Lower leg skin (tissue), 4 donors: Measurements from ENCODE around the gene SLC9A2. TPM values are rescaled to one million over a fixed set of nuclear protein-coding genes. Genes with fewer than 3 reads are reported as not detected.

Experiments used
- DNase-seq, 2 donors: peaks; one replicate each; pipeline ENCODE4 v3.0.0-alpha.2; 2019; ENCODE audit warnings: low spot score in 2 of 2
- H3K4me3 ChIP-seq: fragments of 200-600 bp; sonication (generic); 2 replicates; pipeline ENCODE4 v1.5.1; 2017; ENCODE audit warnings: mild to moderate bottlenecking, low read depth; ENCODE audit not compliant: poor library complexity, severe bottlenecking
- POLR2A ChIP-seq, 2 donors: fragments of 450-650 bp; IDR thresholded peaks; one replicate each; pipeline ENCODE4 v1.6.1; 2016 to 2017; ENCODE audit warnings: antibody characterized with exemption in 2 of 2, mild to moderate bottlenecking in 1 of 2, moderate library complexity in 1 of 2
- WGBS, 2 donors: methylation state at CpG; one replicate each; pipeline ENCODE4 v1.1.5; 2018; 5-methylcytosine and 5-hydroxymethylcytosine counted together
- intact Hi-C: fragments of 100-400 bp; cut with DNase I; formaldehyde crosslinking; loops from one replicate; pipeline ENCODE4 v1.15.0; 2023; ENCODE audit warnings: low total_unique reads
- total RNA-seq, 4 donors: library from RNA; depleted of rRNA; stranded (reverse); fragments of >200 nt; gene quantifications; one replicate each; pipeline ENCODE4 v1.1.0, GENCODE V29; 2016
- TF ChIP-seq, protein P1 (sequence below), 3 donors: fragments of 450-650 bp; IDR thresholded peaks; one replicate each; pipeline ENCODE4 v1.5.1; 2016; ENCODE audit warnings: antibody characterized with exemption in 3 of 3, mild to moderate bottlenecking in 3 of 3, moderate library complexity in 2 of 3

The SLC9A2 gene
- total RNA-seq, 4 donors from 2014 or later = 0.55 to 6.8 (median 3.0) TPM

- 73 to 74% methylated on average over 4 of the region's 4 CpGs for WGBS, 2 donors
- intact Hi-C loops = no loop called here
- no peak overlapping the region for H3K4me3 ChIP-seq
- no peak for DNase-seq
- TF ChIP-seq, protein P1, sequence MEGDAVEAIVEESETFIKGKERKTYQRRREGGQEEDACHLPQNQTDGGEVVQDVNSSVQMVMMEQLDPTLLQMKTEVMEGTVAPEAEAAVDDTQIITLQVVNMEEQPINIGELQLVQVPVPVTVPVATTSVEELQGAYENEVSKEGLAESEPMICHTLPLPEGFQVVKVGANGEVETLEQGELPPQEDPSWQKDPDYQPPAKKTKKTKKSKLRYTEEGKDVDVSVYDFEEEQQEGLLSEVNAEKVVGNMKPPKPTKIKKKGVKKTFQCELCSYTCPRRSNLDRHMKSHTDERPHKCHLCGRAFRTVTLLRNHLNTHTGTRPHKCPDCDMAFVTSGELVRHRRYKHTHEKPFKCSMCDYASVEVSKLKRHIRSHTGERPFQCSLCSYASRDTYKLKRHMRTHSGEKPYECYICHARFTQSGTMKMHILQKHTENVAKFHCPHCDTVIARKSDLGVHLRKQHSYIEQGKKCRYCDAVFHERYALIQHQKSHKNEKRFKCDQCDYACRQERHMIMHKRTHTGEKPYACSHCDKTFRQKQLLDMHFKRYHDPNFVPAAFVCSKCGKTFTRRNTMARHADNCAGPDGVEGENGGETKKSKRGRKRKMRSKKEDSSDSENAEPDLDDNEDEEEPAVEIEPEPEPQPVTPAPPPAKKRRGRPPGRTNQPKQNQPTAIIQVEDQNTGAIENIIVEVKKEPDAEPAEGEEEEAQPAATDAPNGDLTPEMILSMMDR (IDR thresholded peaks at IDR 0.05) = no peak
- TF ChIP-seq POLR2A (IDR thresholded peaks at IDR 0.05) = no peak
These were observed 58.2 kb downstream of the SLC9A2 start for GRCh38 chr2:102677244-102678215.

GRCh38 chr2:102678442-102678841 is 59.1 kb downstream of the SLC9A2 start:
- TF ChIP-seq, protein P1 (IDR thresholded peaks at IDR 0.05) = no peak
- no peak for TF ChIP-seq POLR2A (IDR thresholded peaks at IDR 0.05)
- WGBS, 2 donors = 84 to 90% methylated on average over 5 of the region's 5 CpGs

GRCh38 chr2:102686479-102687439 is 67.4 kb downstream of the SLC9A2 start:
- no peak overlapping the region for H3K4me3 ChIP-seq
- 76 to 81% methylated on average over 11 of the region's 11 CpGs for WGBS, 2 donors
- TF ChIP-seq, protein P1 (IDR thresholded peaks at IDR 0.05) = no peak
- no peak for TF ChIP-seq POLR2A (IDR thresholded peaks at IDR 0.05)
- no peak for DNase-seq
- intact Hi-C loops = no loop called here

More at GRCh38 chr2:102678442-102678841, 59.1 kb downstream of the SLC9A2 start:
- intact Hi-C loops = no loop called here
- no peak overlapping the region for H3K4me3 ChIP-seq
- DNase-seq = no peak

DNA sequence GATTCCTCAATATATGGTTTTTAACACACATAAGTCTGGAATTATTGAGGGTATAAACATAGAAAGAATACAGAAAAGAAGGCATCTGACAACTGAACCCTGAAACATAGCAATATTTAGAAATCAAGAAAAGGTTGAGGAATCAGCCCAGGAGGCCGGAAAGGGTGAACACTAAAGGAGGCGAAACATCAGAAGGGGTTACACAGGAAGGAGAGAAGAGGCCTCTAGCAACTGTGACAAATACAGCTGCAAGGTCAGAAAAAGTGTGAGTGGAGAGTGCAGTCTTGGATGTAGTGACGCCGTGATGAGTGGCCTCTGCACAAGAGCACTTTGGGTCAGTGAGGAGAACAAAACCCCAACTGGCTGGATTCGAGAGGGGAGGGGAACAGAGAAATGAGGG is 70.7 kb downstream of the SLC9A2 start:
- no peak for DNase-seq
- TF ChIP-seq, protein P1 (IDR thresholded peaks at IDR 0.05) = no peak
- no peak for TF ChIP-seq POLR2A (IDR thresholded peaks at IDR 0.05)
- WGBS, 2 donors = 65 to 85% methylated on average over 5 of the region's 5 CpGs

GRCh38 chr2:102696463-102696862 is 77.1 kb downstream of the SLC9A2 start:
- no peak overlapping the region for H3K4me3 ChIP-seq
- intact Hi-C loops = no loop called here
- DNase-seq = no peak
- 85 to 88% methylated on average over 2 of the region's 2 CpGs for WGBS, 2 donors
- TF ChIP-seq, protein P1 (IDR thresholded peaks at IDR 0.05) = no peak
- no peak for TF ChIP-seq POLR2A (IDR thresholded peaks at IDR 0.05)

More for the DNA sequence above, 70.7 kb downstream of the SLC9A2 start:
- intact Hi-C loops = no loop called here
- H3K4me3 ChIP-seq = no peak overlapping the region
